BLaER1 (cell line): Measurements from ENCODE around the gene RIMS1.

ENCODE experiments used
- H3K27ac ChIP-seq: shearing (Covaris generic); formaldehyde crosslinking; 2 replicates; pipeline ENCODE4 v1.8.1; 2022
- H3K27me3 ChIP-seq: shearing (Covaris generic); formaldehyde crosslinking; 2 replicates; pipeline ENCODE4 v1.8.1; 2022
- H3K36me3 ChIP-seq: shearing (Covaris generic); formaldehyde crosslinking; 2 replicates; pipeline ENCODE4 v1.8.1; 2022
- H3K4me1 ChIP-seq: shearing (Covaris generic); formaldehyde crosslinking; 2 replicates; pipeline ENCODE4 v1.8.1; 2022
- H3K4me2 ChIP-seq: shearing (Covaris generic); formaldehyde crosslinking; 2 replicates; pipeline ENCODE4 v1.8.1; 2022
- H3K4me3 ChIP-seq: shearing (Covaris generic); formaldehyde crosslinking; 2 replicates; pipeline ENCODE4 v1.8.1; 2022
- H3K9ac ChIP-seq: shearing (Covaris generic); formaldehyde crosslinking; 2 replicates; pipeline ENCODE4 v1.8.1; 2022
- H3K9me3 ChIP-seq: shearing (Covaris generic); formaldehyde crosslinking; 2 replicates; pipeline ENCODE4 v1.8.1; 2022
- H4K20me1 ChIP-seq: shearing (Covaris generic); formaldehyde crosslinking; 2 replicates; pipeline ENCODE4 v1.8.1; 2022
- Cebpa-rat ChIP-seq: shearing (Covaris generic); IDR thresholded peaks from 2 replicates; pipeline ENCODE4 v1.8.1; 2022

RIMS1 gene

DNA sequence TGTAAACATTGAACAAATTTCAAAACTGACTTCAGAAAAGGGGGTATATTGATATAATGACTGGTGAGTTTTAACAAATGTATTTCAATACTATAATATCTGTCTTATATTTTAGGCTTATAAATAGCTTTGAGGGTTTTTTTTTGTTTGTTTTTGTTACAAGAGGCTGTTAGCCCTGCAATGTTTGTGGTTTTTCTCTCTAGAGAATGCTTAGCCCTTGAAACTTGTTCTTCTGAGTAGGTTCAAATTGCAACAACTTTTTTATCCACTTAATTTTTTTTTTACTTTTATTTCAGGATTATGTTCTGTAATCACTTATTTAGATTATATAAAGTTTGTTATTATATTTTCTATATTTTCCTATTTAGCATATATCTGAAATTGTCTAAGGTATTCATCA is 333.2 kb downstream of the RIMS1 start:
- Histone ChIP-seq H3K27ac (no peak overlapping the region), H4K20me1 (no peaks in the 10 kb centered on the region), H3K27me3 (no peaks in the 10 kb centered on the region), H3K9me3 (no peaks in the 10 kb centered on the region), H3K9ac (no peak overlapping the region), H3K4me1 (peaks cover 17% of the 10 kb centered on the region; the same call in 1 of the 2 replicates), H3K4me3 (no peak overlapping the region), H3K36me3 (no peaks in the 10 kb centered on the region), H3K4me2 (no peak overlapping the region)
- TF ChIP-seq Cebpa-rat, result no peak

DNA sequence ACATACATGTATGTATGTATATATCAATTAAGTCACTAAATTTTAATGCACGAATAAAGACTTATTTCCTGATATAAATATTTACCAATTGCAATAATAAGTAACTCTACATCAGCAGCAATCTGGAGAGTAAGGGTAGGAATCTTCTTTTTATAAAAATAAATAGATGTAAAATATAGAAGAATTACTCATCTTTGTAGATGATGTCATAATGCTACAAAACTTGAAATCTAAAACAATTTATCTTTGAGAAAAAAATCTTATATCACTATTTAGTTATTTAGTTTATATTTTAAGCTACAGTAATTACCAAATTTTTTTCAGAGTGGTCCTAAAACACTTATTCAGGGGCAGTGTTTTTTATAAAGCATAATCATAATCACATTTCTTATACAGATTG is 351.7 kb downstream of the RIMS1 start:
- H3K27ac ChIP-seq, result no peak overlapping the region
- H4K20me1 ChIP-seq, result no peaks in the 10 kb centered on the region
- H3K9ac ChIP-seq, result no peak overlapping the region
- no peak for TF ChIP-seq Cebpa-rat
- no peaks in the 10 kb centered on the region for H3K36me3 ChIP-seq
- H3K9me3 ChIP-seq, result no peaks in the 10 kb centered on the region
- no peak overlapping the region for H3K4me3 ChIP-seq
- H3K4me2 ChIP-seq, result no peak overlapping the region
- peaks cover 7% of the 10 kb centered on the region for H3K4me1 ChIP-seq
- H3K27me3 ChIP-seq, result no peaks in the 10 kb centered on the region

GRCh38 chr6:72238900-72239299 is 352.6 kb downstream of the RIMS1 start:
- H4K20me1 ChIP-seq, result no peaks in the 10 kb centered on the region
- H3K36me3 ChIP-seq, result no peaks in the 10 kb centered on the region
- H3K4me2 ChIP-seq, result no peak overlapping the region
- H3K4me3 ChIP-seq, result no peak overlapping the region
- peaks cover 7% of the 10 kb centered on the region for H3K4me1 ChIP-seq
- TF ChIP-seq Cebpa-rat, result no peak
- no peak overlapping the region for H3K9ac ChIP-seq
- no peak overlapping the region for H3K27ac ChIP-seq
- H3K9me3 ChIP-seq, result no peaks in the 10 kb centered on the region
- H3K27me3 ChIP-seq, result no peaks in the 10 kb centered on the region

- Histone ChIP-seq H3K27ac (no peak overlapping the region), H3K4me1 (no peaks in the 10 kb centered on the region)
These were observed 359.2 kb downstream of the RIMS1 start for GRCh38 chr6:72245565-72245964.

DNA sequence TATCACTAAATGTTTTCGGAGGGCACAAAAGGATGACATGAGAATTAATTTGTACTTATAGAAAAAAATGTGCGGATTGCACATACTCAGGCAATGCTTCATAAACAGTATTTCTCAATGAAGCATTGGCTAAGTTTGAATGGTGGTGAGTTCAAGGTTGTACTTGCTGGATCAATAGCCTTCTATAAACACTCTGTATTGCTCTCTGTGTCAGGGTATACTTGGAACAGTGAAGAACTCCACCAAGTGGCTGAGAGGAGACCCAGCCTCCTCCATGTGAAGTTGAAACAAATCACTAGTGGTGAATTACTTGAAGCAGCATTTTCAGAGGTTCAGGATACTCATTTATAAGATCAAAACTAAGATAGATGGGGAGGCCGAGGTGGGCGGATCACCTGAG is 360.6 kb downstream of the RIMS1 start:
- TF ChIP-seq Cebpa-rat, result no peak
- no peaks in the 10 kb centered on the region for H3K36me3 ChIP-seq
- H3K4me2 ChIP-seq, result no peak overlapping the region
- H3K9ac ChIP-seq, result no peak overlapping the region
- no peaks in the 10 kb centered on the region for H4K20me1 ChIP-seq
- no peaks in the 10 kb centered on the region for H3K9me3 ChIP-seq
- no peak overlapping the region for H3K4me3 ChIP-seq
- H3K27ac ChIP-seq, result no peak overlapping the region
- no peaks in the 10 kb centered on the region for H3K4me1 ChIP-seq
- H3K27me3 ChIP-seq, result no peaks in the 10 kb centered on the region

More at GRCh38 chr6:72245565-72245964, 359.2 kb downstream of the RIMS1 start:
- no peaks in the 10 kb centered on the region for H3K9me3 ChIP-seq
- H3K4me2 ChIP-seq, result no peak overlapping the region
- no peaks in the 10 kb centered on the region for H3K27me3 ChIP-seq
- H3K9ac ChIP-seq, result no peak overlapping the region
- no peaks in the 10 kb centered on the region for H3K36me3 ChIP-seq
- no peaks in the 10 kb centered on the region for H4K20me1 ChIP-seq
- TF ChIP-seq Cebpa-rat, result no peak
- H3K4me3 ChIP-seq, result no peak overlapping the region

- Histone ChIP-seq H3K27me3 (no peaks in the 10 kb centered on the region), H3K4me1 (no peaks in the 10 kb centered on the region), H3K4me3 (no peak overlapping the region), H3K27ac (no peak overlapping the region), H3K9ac (no peak overlapping the region), H3K36me3 (no peaks in the 10 kb centered on the region), H3K4me2 (no peak overlapping the region), H4K20me1 (no peaks in the 10 kb centered on the region), H3K9me3 (no peaks in the 10 kb centered on the region)
- no peak for TF ChIP-seq Cebpa-rat
These were observed 362.3 kb downstream of the RIMS1 start for GRCh38 chr6:72248621-72249020.

DNA sequence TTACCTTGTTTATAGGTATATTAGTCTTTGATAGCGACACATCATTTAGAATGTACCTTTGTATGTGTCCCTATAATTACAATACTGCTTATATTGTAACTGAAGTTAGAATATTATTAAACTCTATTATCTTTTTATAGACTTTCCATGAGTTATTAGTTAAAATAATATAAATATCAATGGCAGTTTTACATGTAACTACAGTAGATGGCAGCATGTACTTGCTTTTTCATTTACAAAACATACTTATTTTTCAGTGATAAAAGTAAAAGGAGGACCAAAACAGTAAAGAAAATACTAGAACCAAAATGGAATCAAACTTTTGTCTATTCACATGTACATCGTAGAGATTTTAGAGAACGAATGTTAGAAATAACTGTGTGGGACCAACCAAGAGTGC is 364.3 kb downstream of the RIMS1 start:
- no peak overlapping the region for H3K27ac ChIP-seq
- H3K4me1 ChIP-seq, result no peaks in the 10 kb centered on the region
- H4K20me1 ChIP-seq, result no peaks in the 10 kb centered on the region
- H3K4me3 ChIP-seq, result no peak overlapping the region
- no peaks in the 10 kb centered on the region for H3K36me3 ChIP-seq
- no peak overlapping the region for H3K9ac ChIP-seq
- no peaks in the 10 kb centered on the region for H3K9me3 ChIP-seq
- no peaks in the 10 kb centered on the region for H3K27me3 ChIP-seq
- no peak for TF ChIP-seq Cebpa-rat
- H3K4me2 ChIP-seq, result no peak overlapping the region

GRCh38 chr6:72260489-72260888 is 374.1 kb downstream of the RIMS1 start:
- no peaks in the 10 kb centered on the region for H4K20me1 ChIP-seq
- H3K27me3 ChIP-seq, result no peaks in the 10 kb centered on the region
- no peak overlapping the region for H3K27ac ChIP-seq
- no peaks in the 10 kb centered on the region for H3K9me3 ChIP-seq
- H3K9ac ChIP-seq, result no peak overlapping the region
- TF ChIP-seq Cebpa-rat, result no peak
- no peak overlapping the region for H3K4me2 ChIP-seq
- H3K4me3 ChIP-seq, result no peak overlapping the region
- H3K36me3 ChIP-seq, result no peaks in the 10 kb centered on the region
- H3K4me1 ChIP-seq, result no peaks in the 10 kb centered on the region

DNA sequence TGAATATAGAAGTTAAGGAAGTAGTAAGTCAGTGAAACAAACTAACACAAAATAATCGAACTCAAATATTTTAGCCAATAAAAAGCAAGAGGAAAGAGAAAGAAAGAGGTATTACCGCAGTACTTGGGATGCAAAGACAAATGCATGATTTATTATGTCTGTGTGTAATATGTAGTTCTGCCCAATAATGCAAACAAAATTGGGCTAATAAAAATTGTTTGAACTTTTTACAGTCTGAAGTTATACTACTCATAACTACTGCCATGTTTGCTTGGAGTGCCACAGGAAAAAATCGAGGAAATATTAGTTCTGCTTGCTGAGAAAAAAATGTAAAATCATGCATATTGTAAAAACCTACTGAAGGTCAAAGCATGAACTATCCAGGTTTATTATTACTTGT is 375.2 kb downstream of the RIMS1 start:
- H3K4me1 ChIP-seq, result no peaks in the 10 kb centered on the region
- no peaks in the 10 kb centered on the region for H3K9me3 ChIP-seq
- H3K4me3 ChIP-seq, result no peak overlapping the region
- no peak for TF ChIP-seq Cebpa-rat
- H3K9ac ChIP-seq, result no peak overlapping the region
- H3K36me3 ChIP-seq, result no peaks in the 10 kb centered on the region
- no peak overlapping the region for H3K4me2 ChIP-seq
- H4K20me1 ChIP-seq, result no peaks in the 10 kb centered on the region
- no peak overlapping the region for H3K27ac ChIP-seq
- no peaks in the 10 kb centered on the region for H3K27me3 ChIP-seq

DNA sequence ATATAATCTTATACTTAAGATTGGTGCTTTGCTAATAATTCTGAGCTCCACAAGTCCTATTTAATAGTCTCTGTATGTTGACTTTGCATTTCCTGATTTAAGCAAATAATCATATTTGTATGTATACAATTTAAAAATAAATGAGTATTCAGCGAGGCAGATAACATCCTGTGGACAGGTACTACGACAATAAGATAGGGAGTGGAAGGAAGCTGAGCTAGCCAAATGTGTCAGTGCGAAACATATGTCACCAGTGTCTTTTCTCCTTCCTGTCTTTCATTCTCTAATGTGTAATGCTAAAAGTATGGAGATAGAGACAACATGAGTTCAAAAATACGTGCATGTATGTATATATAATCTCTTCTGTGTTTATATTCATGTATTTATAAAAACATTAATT is 375.9 kb downstream of the RIMS1 start:
- no peak for TF ChIP-seq Cebpa-rat
- Histone ChIP-seq H3K27ac (no peak overlapping the region), H3K36me3 (no peaks in the 10 kb centered on the region), H3K4me3 (no peak overlapping the region), H3K27me3 (no peaks in the 10 kb centered on the region), H3K9ac (no peak overlapping the region), H3K4me1 (no peaks in the 10 kb centered on the region), H3K4me2 (no peak overlapping the region), H4K20me1 (no peaks in the 10 kb centered on the region), H3K9me3 (no peaks in the 10 kb centered on the region)

DNA sequence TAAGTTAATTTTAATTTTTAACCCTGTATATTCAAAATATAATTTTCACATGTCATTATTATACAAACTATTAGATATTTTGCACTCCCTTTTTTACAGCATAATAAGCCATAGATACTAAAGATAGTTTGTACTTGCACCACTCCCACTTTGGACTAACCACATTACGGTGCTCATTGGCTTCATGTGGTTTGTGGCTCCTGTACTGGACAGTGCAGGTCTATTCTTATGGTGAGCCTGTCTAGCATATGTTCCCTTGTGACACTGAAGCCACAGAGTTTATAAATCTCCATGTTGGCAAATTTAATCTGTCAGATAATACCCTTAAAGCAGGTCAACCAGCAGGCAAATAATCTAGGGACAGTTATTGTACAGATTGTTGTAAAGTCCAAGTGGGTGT is 381.1 kb downstream of the RIMS1 start:
- no peak overlapping the region for H3K27ac ChIP-seq
- TF ChIP-seq Cebpa-rat, result no peak

More for the DNA sequence above, 381.1 kb downstream of the RIMS1 start:
- Histone ChIP-seq H3K4me2 (no peak overlapping the region), H3K9me3 (no peaks in the 10 kb centered on the region), H3K36me3 (no peaks in the 10 kb centered on the region), H3K9ac (no peak overlapping the region), H3K4me1 (no peaks in the 10 kb centered on the region), H4K20me1 (no peaks in the 10 kb centered on the region), H3K4me3 (no peak overlapping the region), H3K27me3 (no peaks in the 10 kb centered on the region)
